NOMO-1 treated with dmso at 0.1 percent for 144 hours (cell line): ENCODE results near the gene ADAM12.

ENCODE experiments used
- DNase-seq: peaks from one replicate; lab custom pipeline; 2025; ENCODE audit not compliant: unreplicated experiment; lab: John Stamatoyannopoulos, UW

ADAM12 gene

GRCh38 chr10:126126866-126127265 lies 261.4 kb downstream of the ADAM12 start:
- DNase-seq = no peak

GRCh38 chr10:126126023-126126422 lies 262.3 kb downstream of the ADAM12 start:
- DNase-seq = no peak

GRCh38 chr10:126124668-126125349 lies 263.5 kb downstream of the ADAM12 start:
- DNase-seq = no peak

- DNase-seq = no peak
Observed at GRCh38 chr10:126124046-126124445, 264.2 kb downstream of the ADAM12 start.

GRCh38 chr10:126123466-126123865 lies 264.8 kb downstream of the ADAM12 start:
- DNase-seq = no peak

GRCh38 chr10:126122881-126123280 lies 265.4 kb downstream of the ADAM12 start:
- no peak for DNase-seq

GRCh38 chr10:126119599-126119998 lies 268.7 kb downstream of the ADAM12 start:
- DNase-seq = no peak

GRCh38 chr10:126118476-126118875 lies 269.8 kb downstream of the ADAM12 start:
- DNase-seq = no peak

GRCh38 chr10:126117196-126117595 lies 271.1 kb downstream of the ADAM12 start:
- DNase-seq = no peak

GRCh38 chr10:126115886-126116285 lies 272.4 kb downstream of the ADAM12 start:
- DNase-seq = no peak

GRCh38 chr10:126114884-126115555 lies 273.3 kb downstream of the ADAM12 start:
- DNase-seq = no peak

- DNase-seq = no peak
Observed at GRCh38 chr10:126111516-126111915, 276.8 kb downstream of the ADAM12 start.

GRCh38 chr10:126110489-126111180 lies 277.6 kb downstream of the ADAM12 start:
- no peak for DNase-seq

GRCh38 chr10:126109893-126110292 lies 278.4 kb downstream of the ADAM12 start:
- no peak for DNase-seq

GRCh38 chr10:126108693-126109092 lies 279.6 kb downstream of the ADAM12 start:
- no peak for DNase-seq

- no peak for DNase-seq
Observed at GRCh38 chr10:126104767-126105166, 283.5 kb downstream of the ADAM12 start.

GRCh38 chr10:126102636-126103035 lies 285.6 kb downstream of the ADAM12 start:
- DNase-seq = no peak

- no peak for DNase-seq
Observed at GRCh38 chr10:126101736-126102135, 286.5 kb downstream of the ADAM12 start.

- DNase-seq = no peak
Observed at GRCh38 chr10:126101325-126101724, 287.0 kb downstream of the ADAM12 start.

GRCh38 chr10:126099366-126099765 lies 288.9 kb downstream of the ADAM12 start:
- no peak for DNase-seq

- DNase-seq = no peak
Observed at GRCh38 chr10:126098226-126098581, 290.1 kb downstream of the ADAM12 start.

GRCh38 chr10:126097558-126098225 lies 290.6 kb downstream of the ADAM12 start:
- DNase-seq = no peak
